ENCODE measurements around the gene WDR62. TPM values are rescaled to one million over a fixed set of nuclear protein-coding genes. Genes with fewer than 3 reads are reported as not detected.
"Not testable (repeated sequence)": the region's sequence is repeated elsewhere in the genome, so short reads cannot be mapped to it uniquely, and the experiment has no call there.

WDR62 gene
- total RNA-seq, 2 experiments from 2014 or later: 24.9 to 27.8 TPM

GRCh38 chr19:36049080-36049698, 5.5 kb upstream of the WDR62 start:
- peaks cover 15% of the 10 kb centered on the region for H3K36me3 Mint-ChIP-seq
- ATAC-seq (ENCODE audit: low read depth): no peak
- H3K4me3 Mint-ChIP-seq: no peak overlapping the region
- no peak for DNase-seq
- no peaks in the 10 kb centered on the region for H3K27me3 Mint-ChIP-seq
- no peaks in the 10 kb centered on the region for H3K9me3 Mint-ChIP-seq
- POLR2A ChIA-PET: interaction anchor here (0.5 to 0.7 kb wide), 2 partner anchors 34 to 35 kb away, joined by 3 to 4 read pairs; partner anchors contain the start of gene ALKBH6
- peaks cover 8% of the 10 kb centered on the region for H3K4me1 Mint-ChIP-seq
- no peak overlapping the region for H3K27ac Mint-ChIP-seq

GRCh38 chr19:36051236-36051635, 3.5 kb upstream of the WDR62 start:
- Mint-ChIP-seq H3K9me3 (no peaks in the 10 kb centered on the region), H3K4me3 (no peak overlapping the region), H3K27me3 (no peaks in the 10 kb centered on the region), H3K4me1 (peaks cover 14% of the 10 kb centered on the region), H3K36me3 (peaks cover 11% of the 10 kb centered on the region), H3K27ac (peak overlapping the region; percentile 3)
- POLR2A ChIA-PET: no interaction called here
- ATAC-seq (ENCODE audit: low read depth) (no peak), DNase-seq (no peak)

- no peak overlapping the region for H3K27ac Mint-ChIP-seq
- POLR2A ChIA-PET: no interaction called here
- peaks cover 10% of the 10 kb centered on the region for H3K36me3 Mint-ChIP-seq
- no peaks in the 10 kb centered on the region for H3K27me3 Mint-ChIP-seq
- H3K9me3 Mint-ChIP-seq: no peaks in the 10 kb centered on the region
- peaks cover 17% of the 10 kb centered on the region for H3K4me1 Mint-ChIP-seq
- no peak for DNase-seq
- H3K4me3 Mint-ChIP-seq: no peak overlapping the region
- ATAC-seq (ENCODE audit: low read depth): no peak
These were observed 3.1 kb upstream of the WDR62 start for GRCh38 chr19:36051637-36052036.

GRCh38 chr19:36054119-36054732, 471 bp upstream of the WDR62 start, which contains the start of gene THAP8:
THAP8 (minus strand) TSS chr19:36054285; CDS start chr19:36054217, 68 bp downstream.
- ATAC-seq (ENCODE audit: low read depth): peak; percentile 90
- peak within 1 kb of the TSS; percentile 100 for H3K4me3 Mint-ChIP-seq
- POLR2A ChIA-PET: interaction anchor here (0.6 to 2.6 kb wide), 16 partner anchors 10 to 431 kb away, joined by 3 to 16 read pairs (median 4); partner anchors contain the start of genes ALKBH6, ARHGAP33, POLR2I and SDHAF1
- H3K9me3 Mint-ChIP-seq: no peaks in the 10 kb centered on the region
- peak; percentile 98 for DNase-seq
- no peaks in the 10 kb centered on the region for H3K27me3 Mint-ChIP-seq
- peaks cover 26% of the 10 kb centered on the region for H3K4me1 Mint-ChIP-seq
- H3K27ac Mint-ChIP-seq: peak within 1 kb of the TSS; percentile 98
- peaks cover 12% of the 10 kb centered on the region for H3K36me3 Mint-ChIP-seq

- POLR2A ChIA-PET: no interaction called here
- ATAC-seq (ENCODE audit: low read depth) (no peak), DNase-seq (no peak)
- peaks cover 23% of the 10 kb centered on the region for H3K36me3 Mint-ChIP-seq
- no peaks in the 10 kb centered on the region for H3K27me3 Mint-ChIP-seq
- peaks cover 22% of the 10 kb centered on the region for H3K4me1 Mint-ChIP-seq
- H3K9me3 Mint-ChIP-seq: no peaks in the 10 kb centered on the region
- H3K27ac Mint-ChIP-seq: no peak overlapping the region
- no peak overlapping the region for H3K4me3 Mint-ChIP-seq
These were observed 3.9 kb downstream of the WDR62 start for GRCh38 chr19:36058481-36059179.

- Mint-ChIP-seq H3K27me3 (no peaks in the 10 kb centered on the region), H3K27ac (no peak overlapping the region), H3K36me3 (peaks cover 23% of the 10 kb centered on the region), H3K9me3 (no peaks in the 10 kb centered on the region), H3K4me3 (no peak overlapping the region), H3K4me1 (peaks cover 20% of the 10 kb centered on the region)
- no peak for DNase-seq
- POLR2A ChIA-PET: no interaction called here
- no peak for ATAC-seq (ENCODE audit: low read depth)
These were observed 4.6 kb downstream of the WDR62 start for GRCh38 chr19:36059180-36059910.

- Mint-ChIP-seq H3K4me1 (peaks cover 19% of the 10 kb centered on the region), H3K27ac (no peak overlapping the region), H3K9me3 (no peaks in the 10 kb centered on the region), H3K27me3 (no peaks in the 10 kb centered on the region), H3K4me3 (no peak overlapping the region), H3K36me3 (peaks cover 28% of the 10 kb centered on the region)
- DNase-seq: no peak
- POLR2A ChIA-PET: no interaction called here
- ATAC-seq (ENCODE audit: low read depth): no peak
These were observed 5.7 kb downstream of the WDR62 start for GRCh38 chr19:36060430-36060829.

- Mint-ChIP-seq H3K27ac (no peak overlapping the region), H3K27me3 (no peaks in the 10 kb centered on the region)
These were observed 6.7 kb downstream of the WDR62 start for GRCh38 chr19:36061367-36061766.

GRCh38 chr19:36064826-36065225, 10.1 kb downstream of the WDR62 start:
- H3K27ac Mint-ChIP-seq: no peak overlapping the region
- POLR2A ChIA-PET: no interaction called here
- ATAC-seq (ENCODE audit: low read depth): no peak
- H3K27me3 Mint-ChIP-seq: no peaks in the 10 kb centered on the region
- no peak overlapping the region for H3K4me3 Mint-ChIP-seq
- H3K36me3 Mint-ChIP-seq: peaks cover 28% of the 10 kb centered on the region
- peaks cover 2% of the 10 kb centered on the region for H3K4me1 Mint-ChIP-seq
- no peaks in the 10 kb centered on the region for H3K9me3 Mint-ChIP-seq
- DNase-seq: no peak

More at GRCh38 chr19:36061367-36061766, 6.7 kb downstream of the WDR62 start:
- POLR2A ChIA-PET: interaction anchor here (0.6 kb wide), 1 partner anchor 25 kb away, joined by 5 read pairs; no protein-coding TSS in a partner anchor
- peaks cover 26% of the 10 kb centered on the region for H3K36me3 Mint-ChIP-seq
- H3K9me3 Mint-ChIP-seq: no peaks in the 10 kb centered on the region
- H3K4me1 Mint-ChIP-seq: peaks cover 13% of the 10 kb centered on the region
- ATAC-seq (ENCODE audit: low read depth) (no peak), DNase-seq (no peak)
- no peak overlapping the region for H3K4me3 Mint-ChIP-seq

GRCh38 chr19:36067681-36068080, 13.0 kb downstream of the WDR62 start:
- DNase-seq (no peak), ATAC-seq (ENCODE audit: low read depth) (no peak)
- POLR2A ChIA-PET: interaction anchor here (0.6 to 1.1 kb wide), 2 partner anchors 14 to 239 kb away, joined by 4 read pairs; partner anchors contain the start of gene THAP8
- Mint-ChIP-seq H3K27ac (no peak overlapping the region), H3K36me3 (peaks cover 36% of the 10 kb centered on the region), H3K4me3 (no peak overlapping the region), H3K27me3 (no peaks in the 10 kb centered on the region), H3K4me1 (peaks cover 1% of the 10 kb centered on the region), H3K9me3 (no peaks in the 10 kb centered on the region)

GRCh38 chr19:36068810-36069499, 14.3 kb downstream of the WDR62 start:
- H3K27ac Mint-ChIP-seq; DNase-seq; H3K9me3 Mint-ChIP-seq; H3K4me3 Mint-ChIP-seq; POLR2A ChIA-PET; H3K4me1 Mint-ChIP-seq; H3K27me3 Mint-ChIP-seq; ATAC-seq (ENCODE audit: low read depth): not testable (repeated sequence)
- H3K36me3 Mint-ChIP-seq: peaks cover 36% of the 10 kb centered on the region

- no peak overlapping the region for H3K4me3 Mint-ChIP-seq
- H3K9me3 Mint-ChIP-seq: no peaks in the 10 kb centered on the region
- H3K36me3 Mint-ChIP-seq: peaks cover 33% of the 10 kb centered on the region
- ATAC-seq (ENCODE audit: low read depth) (no peak), DNase-seq (no peak)
- POLR2A ChIA-PET: no interaction called here
- H3K27ac Mint-ChIP-seq: no peak overlapping the region
- peaks cover 1% of the 10 kb centered on the region for H3K4me1 Mint-ChIP-seq
- H3K27me3 Mint-ChIP-seq: no peaks in the 10 kb centered on the region
These were observed 17.4 kb downstream of the WDR62 start for GRCh38 chr19:36072081-36072480.

Measured in activated naive CD8-positive, alpha-beta T cell treated with anti-CD3 and anti-CD28 coated beads, Interleukin-2, amount 10 ng/mL, durations not matched to agents 7 days and 5 days (primary cell).